Natural killer cell (primary cell): ENCODE results near the gene LIN54. TPM values are rescaled to one million over a fixed set of nuclear protein-coding genes. Genes with fewer than 3 reads are reported as not detected.
"Not testable (repeated sequence)": the region's sequence is repeated elsewhere in the genome, so short reads cannot be mapped to it uniquely, and the experiment has no call there.

ENCODE experiments used
- ATAC-seq, 3 donors: fragments of 150-1000 bp in 2 of 3; fragments of 200-7000 bp in 1 of 3; cut with Tn5 transposase; 1 replicate in 1 of 3; 2 replicates in 2 of 3; pipeline ENCODE4 v1.10.0; 2021; ENCODE audit warnings: mild to moderate bottlenecking in 2 of 3, moderate library complexity in 2 of 3
- DNase-seq, 2 donors: peaks; one replicate each; pipeline versions ENCODE4 v3.0.0 to v3.0.0-alpha.2; 2013 to 2021; ENCODE audit warnings: mixed read lengths in 1 of 2
- H3K27ac ChIP-seq: one replicate; pipeline ENCODE4 v1.5.1; 2013; ENCODE audit warnings: mild to moderate bottlenecking, low read length
- H3K27me3 ChIP-seq: one replicate; pipeline ENCODE4 v1.6.1; 2013; ENCODE audit warnings: low read length; ENCODE audit not compliant: control insufficient read depth, insufficient read depth
- H3K36me3 ChIP-seq: one replicate; pipeline ENCODE4 v1.6.1; 2013; ENCODE audit warnings: low read length; ENCODE audit not compliant: control insufficient read depth, insufficient read depth
- H3K4me1 ChIP-seq: one replicate; pipeline ENCODE4 v1.6.1; 2013; ENCODE audit warnings: low read length; ENCODE audit not compliant: control insufficient read depth, insufficient read depth
- H3K4me3 ChIP-seq: one replicate; pipeline ENCODE4 v1.5.1; 2013; ENCODE audit warnings: low read length
- H3K9me3 ChIP-seq: one replicate; pipeline ENCODE4 v1.6.1; 2013; ENCODE audit warnings: low read length; ENCODE audit not compliant: control insufficient read depth, insufficient read depth
- H3K27ac Mint-ChIP-seq, 2 donors: one replicate each; pipeline ENCODE4 v1.8.0; 2022; ENCODE audit warnings: mild to moderate bottlenecking in 2 of 2, mixed read lengths in 2 of 2, moderate library complexity in 1 of 2
- H3K27me3 Mint-ChIP-seq, 2 donors: one replicate each; pipeline ENCODE4 v1.8.0; 2022; ENCODE audit warnings: low read depth in 2 of 2, mixed read lengths in 2 of 2
- H3K36me3 Mint-ChIP-seq: one replicate; pipeline ENCODE4 v1.8.0; 2022; ENCODE audit warnings: mixed read lengths
- H3K4me1 Mint-ChIP-seq, 2 donors: one replicate each; pipeline ENCODE4 v1.8.0; 2022; ENCODE audit warnings: mixed read lengths in 2 of 2
- H3K4me3 Mint-ChIP-seq: one replicate; pipeline ENCODE4 v1.8.0; 2022; ENCODE audit warnings: mild to moderate bottlenecking, moderate library complexity, mixed read lengths
- H3K9me3 Mint-ChIP-seq, 2 donors: one replicate each; pipeline ENCODE4 v1.8.0; 2022; ENCODE audit warnings: mixed read lengths in 2 of 2
- CTCF ChIP-seq: fragments of 200-600 bp; IDR thresholded peaks from one replicate; pipeline ENCODE4 v1.8.0; 2022; ENCODE audit warnings: antibody characterized with exemption
- WGBS: methylation state at CpG from one replicate; pipeline ENCODE4 v1.1.7; 2013; ENCODE audit warnings: missing lambda C conversion rate; ENCODE audit not compliant: insufficient coverage; 5-methylcytosine and 5-hydroxymethylcytosine counted together
- intact Hi-C: fragments of 100-400 bp; cut with micrococcal nuclease; formaldehyde crosslinking; loops from one replicate; pipeline ENCODE4 v1.14.2; 2022
- total RNA-seq, 4 donors: library from RNA; stranded (reverse); fragments of 120-200 nt in 1 of 4; gene quantifications; one replicate each; pipeline versions ENCODE4 v1.2.3 to v1.2.4, GENCODE V29; 2013 to 2022

LIN54 gene
- total RNA-seq, 3 donors from 2014 or later (not counting 1 experiment from before 2014, with no cell fraction given), result 16.6 to 20.1 (median 19.3) TPM

GRCh38 chr4:83025563-83025962 lies 14.9 kb upstream of the LIN54 start:
- peaks cover 4 to 5% of the 10 kb centered on the region in 2 donors for H3K27me3 Mint-ChIP-seq
- no peaks in the 10 kb centered on the region for H3K9me3 ChIP-seq
- DNase-seq (no peak), ATAC-seq (no peak)
- H3K4me3 ChIP-seq, result no peak overlapping the region
- H3K27me3 ChIP-seq, result no peaks in the 10 kb centered on the region
- no peak for TF ChIP-seq CTCF
- peaks cover 0 to 3% of the 10 kb centered on the region in 2 donors for H3K9me3 Mint-ChIP-seq
- no peaks in the 10 kb centered on the region for H3K36me3 Mint-ChIP-seq
- no peaks in the 10 kb centered on the region for H3K4me1 Mint-ChIP-seq
- no peak overlapping the region for H3K4me3 Mint-ChIP-seq
- H3K36me3 ChIP-seq, result no peaks in the 10 kb centered on the region
- intact Hi-C loops, result no loop called here
- no peak overlapping the region for H3K27ac ChIP-seq
- H3K4me1 ChIP-seq, result no peaks in the 10 kb centered on the region
- no peak overlapping the region for H3K27ac Mint-ChIP-seq

- peaks cover 4 to 5% of the 10 kb centered on the region in 2 donors for H3K27me3 Mint-ChIP-seq
- 100% methylated on average over 1 of the region's 2 CpGs for WGBS
These were observed 13.6 kb upstream of the LIN54 start for GRCh38 chr4:83024233-83024632.

GRCh38 chr4:83023599-83023998 lies 13.0 kb upstream of the LIN54 start:
- H3K27me3 ChIP-seq, H3K27me3 Mint-ChIP-seq, H3K9me3 Mint-ChIP-seq, H3K27ac Mint-ChIP-seq, H3K36me3 ChIP-seq, H3K27ac ChIP-seq, H3K4me1 Mint-ChIP-seq, H3K4me1 ChIP-seq, H3K4me3 Mint-ChIP-seq, DNase-seq, ATAC-seq, H3K9me3 ChIP-seq, H3K36me3 Mint-ChIP-seq, intact Hi-C loops, H3K4me3 ChIP-seq: not testable (repeated sequence)
- WGBS, result no CpG with 5 or more reads among the region's 1 CpG

More at GRCh38 chr4:83024233-83024632, 13.6 kb upstream of the LIN54 start:
- Mint-ChIP-seq H3K9me3 (peaks cover 0 to 3% of the 10 kb centered on the region in 2 donors), H3K4me1 (no peaks in the 10 kb centered on the region), H3K36me3 (no peaks in the 10 kb centered on the region), H3K4me3 (no peak overlapping the region), H3K27ac (no peak overlapping the region)
- no peak for DNase-seq
- no peaks in the 10 kb centered on the region for H3K4me1 ChIP-seq
- no peaks in the 10 kb centered on the region for H3K27me3 ChIP-seq
- H3K27ac ChIP-seq, result no peak overlapping the region
- intact Hi-C loops, result no loop called here
- ATAC-seq, result no peak
- no peaks in the 10 kb centered on the region for H3K9me3 ChIP-seq
- no peaks in the 10 kb centered on the region for H3K36me3 ChIP-seq
- H3K4me3 ChIP-seq, result no peak overlapping the region
- TF ChIP-seq CTCF, result no peak

GRCh38 chr4:83022724-83023450 lies 12.3 kb upstream of the LIN54 start:
- no peaks in the 10 kb centered on the region for H3K9me3 ChIP-seq
- Mint-ChIP-seq H3K27me3 (peaks cover 4 to 5% of the 10 kb centered on the region in 2 donors), H3K36me3 (no peaks in the 10 kb centered on the region), H3K9me3 (peaks cover 0 to 3% of the 10 kb centered on the region in 2 donors), H3K4me1 (no peaks in the 10 kb centered on the region), H3K4me3 (no peak overlapping the region), H3K27ac (no peak overlapping the region)
- ATAC-seq (no peak), DNase-seq (no peak)
- intact Hi-C loops, result no loop called here
- H3K36me3 ChIP-seq, result no peaks in the 10 kb centered on the region
- no peak for TF ChIP-seq CTCF
- H3K4me1 ChIP-seq, result no peaks in the 10 kb centered on the region
- H3K27me3 ChIP-seq, result no peaks in the 10 kb centered on the region
- 90% methylated on average over 1 of the region's 2 CpGs for WGBS
- H3K4me3 ChIP-seq, result no peak overlapping the region
- H3K27ac ChIP-seq, result no peak overlapping the region
